Activated B cell treated with CpG ODN at 0.5 μM for 24 hours (primary cell): ENCODE results near the gene ABHD4. TPM values are rescaled to one million over a fixed set of nuclear protein-coding genes. Genes with fewer than 3 reads are reported as not detected.

Experiments used
- ATAC-seq: fragments of 200-7000 bp; cut with Tn5 transposase; one replicate; pipeline ENCODE4 v1.10.0; 2021; ENCODE audit warnings: low read depth, mild to moderate bottlenecking, moderate library complexity
- CTCF ChIA-PET: fragments of 350-600 bp; sonication (Branson Sonifier 250); formaldehyde crosslinking; loops from one replicate; lab custom pipeline; 2021; ENCODE audit warnings: antibody characterized with exemption; lab: Charles Lee
- POLR2A ChIA-PET: fragments of 350-600 bp; sonication (Branson Sonifier 250); formaldehyde crosslinking; loops from one replicate; lab custom pipeline; 2021; ENCODE audit warnings: antibody characterized with exemption; lab: Charles Lee
- DNase-seq: peaks from one replicate; pipeline ENCODE4 v3.0.0; 2022
- H3K27ac Mint-ChIP-seq: one replicate; pipeline ENCODE4 v1.8.0; 2020; ENCODE audit warnings: mixed read lengths
- H3K27me3 Mint-ChIP-seq: one replicate; pipeline ENCODE4 v1.8.0; 2021; ENCODE audit warnings: mixed read lengths
- H3K36me3 Mint-ChIP-seq: one replicate; pipeline ENCODE4 v1.8.0; 2021; ENCODE audit warnings: low read depth, mixed read lengths
- H3K4me1 Mint-ChIP-seq: one replicate; pipeline ENCODE4 v1.8.0; 2021; ENCODE audit warnings: mixed read lengths
- H3K4me3 Mint-ChIP-seq: one replicate; pipeline ENCODE4 v1.8.0; 2020; ENCODE audit warnings: mild to moderate bottlenecking, mixed read lengths
- H3K9me3 Mint-ChIP-seq: one replicate; pipeline ENCODE4 v1.8.0; 2020; ENCODE audit warnings: mixed read lengths
- CTCF ChIP-seq: fragments of 200-600 bp; IDR thresholded peaks from one replicate; pipeline ENCODE4 v1.8.0; 2022; ENCODE audit warnings: antibody characterized with exemption, mild to moderate bottlenecking
- intact Hi-C: fragments of 100-400 bp; cut with micrococcal nuclease; formaldehyde crosslinking; loops from one replicate; pipeline ENCODE4 v1.15.1; 2024
- total RNA-seq: library from RNA; stranded (reverse); gene quantifications from 2 replicates; pipeline ENCODE4 v1.2.3, GENCODE V29; 2022

Gene ABHD4
- total RNA-seq, 1 donor from 2014 or later, result 12.1 TPM

- POLR2A ChIA-PET, result interaction anchor here (0.5 to 13.3 kb wide), 40 partner anchors 10 to 540 kb away, joined by 3 to 243 read pairs (median 7); partner anchors contain the start of genes ABHD4, ACIN1, C14orf119 and DAD1
- Mint-ChIP-seq H3K27ac (peak overlapping the region; percentile 98), H3K4me1 (peaks cover 88% of the 10 kb centered on the region), H3K9me3 (no peaks in the 10 kb centered on the region), H3K36me3 (peaks cover 17% of the 10 kb centered on the region), H3K27me3 (peaks cover 4% of the 10 kb centered on the region), H3K4me3 (peak overlapping the region; percentile 80)
- no peak for DNase-seq
- TF ChIP-seq CTCF, result no peak
- ATAC-seq, result peak; percentile 4
- CTCF ChIA-PET, result interaction anchor here (0.8 to 8.0 kb wide), 25 partner anchors 8 to 431 kb away, joined by 3 to 324 read pairs (median 12); no protein-coding TSS in a partner anchor
- intact Hi-C loops, result loop anchor here (1.0 kb wide), 13 partner anchors 18 to 333 kb away; partner anchors contain the start of genes DAD1 and MRPL52
These were observed 42.6 kb upstream of the ABHD4 start for GRCh38 chr14:22555384-22556011.

- intact Hi-C loops, result loop anchor here (1.0 kb wide), 13 partner anchors 19 to 332 kb away; partner anchors contain the start of genes DAD1 and MRPL52
These were observed 41.8 kb upstream of the ABHD4 start for GRCh38 chr14:22556021-22556989.

GRCh38 chr14:22556990-22557623 is 41.0 kb upstream of the ABHD4 start:
- Mint-ChIP-seq H3K27me3 (peaks cover 4% of the 10 kb centered on the region), H3K36me3 (peaks cover 14% of the 10 kb centered on the region), H3K4me3 (peak overlapping the region; percentile 80), H3K4me1 (peaks cover 88% of the 10 kb centered on the region), H3K27ac (peak overlapping the region; percentile 98), H3K9me3 (no peaks in the 10 kb centered on the region)
- CTCF ChIA-PET, result interaction anchor here (0.6 to 8.0 kb wide), 43 partner anchors 8 to 512 kb away, joined by 3 to 324 read pairs (median 7); partner anchors contain the start of genes AJUBA, MRPL52 and OXA1L
- POLR2A ChIA-PET, result interaction anchor here (0.6 to 13.3 kb wide), 35 partner anchors 9 to 744 kb away, joined by 3 to 243 read pairs (median 9); partner anchors contain the start of genes ABHD4, DAD1, LRP10 and OXA1L
- intact Hi-C loops, result loop anchor here (1.0 kb wide), 21 partner anchors 13 to 499 kb away; partner anchors contain the start of genes DAD1 and MRPL52
- peak; percentile 90 for DNase-seq
- peak; percentile 100 for TF ChIP-seq CTCF
- ATAC-seq, result peak; percentile 43

More at GRCh38 chr14:22556021-22556989, 41.8 kb upstream of the ABHD4 start:
- ATAC-seq, result peak; percentile 73
- Mint-ChIP-seq H3K27me3 (peaks cover 4% of the 10 kb centered on the region), H3K4me1 (peaks cover 88% of the 10 kb centered on the region), H3K4me3 (peak overlapping the region; percentile 80), H3K36me3 (peaks cover 17% of the 10 kb centered on the region), H3K9me3 (no peaks in the 10 kb centered on the region), H3K27ac (peak overlapping the region; percentile 98)
- ChIA-PET CTCF (interaction anchor here (0.6 to 8.0 kb wide), 47 partner anchors 9 to 513 kb away, joined by 3 to 324 read pairs (median 6); partner anchors contain the start of genes AJUBA, MRPL52 and OXA1L), POLR2A (interaction anchor here (0.6 to 13.3 kb wide), 48 partner anchors 8 to 745 kb away, joined by 3 to 243 read pairs (median 7); partner anchors contain the start of genes ABHD4, ACIN1, C14orf119 and DAD1)
- peak; percentile 86 for DNase-seq
- no peak for TF ChIP-seq CTCF

- H3K4me1 Mint-ChIP-seq, result peaks cover 88% of the 10 kb centered on the region
- ATAC-seq (no peak), DNase-seq (no peak)
- ChIA-PET CTCF (interaction anchor here (0.7 to 8.0 kb wide), 4 partner anchors 12 to 168 kb away, joined by 3 to 324 read pairs (median 4); no protein-coding TSS in a partner anchor), POLR2A (interaction anchor here (0.6 to 4.7 kb wide), 4 partner anchors 9 to 95 kb away, joined by 3 to 42 read pairs (median 5); no protein-coding TSS in a partner anchor)
- H3K36me3 Mint-ChIP-seq, result peaks cover 9% of the 10 kb centered on the region
- H3K9me3 Mint-ChIP-seq, result no peaks in the 10 kb centered on the region
- peaks cover 4% of the 10 kb centered on the region for H3K27me3 Mint-ChIP-seq
- peak overlapping the region; percentile 80 for H3K4me3 Mint-ChIP-seq
- peak overlapping the region; percentile 98 for H3K27ac Mint-ChIP-seq
- no peak for TF ChIP-seq CTCF
- intact Hi-C loops, result loop anchor here (1.0 kb wide), 8 partner anchors 12 to 498 kb away; no protein-coding TSS in a partner anchor
These were observed 40.3 kb upstream of the ABHD4 start for GRCh38 chr14:22557846-22558220.
